ENCODE measurements around the gene AUH.

The AUH gene

DNA sequence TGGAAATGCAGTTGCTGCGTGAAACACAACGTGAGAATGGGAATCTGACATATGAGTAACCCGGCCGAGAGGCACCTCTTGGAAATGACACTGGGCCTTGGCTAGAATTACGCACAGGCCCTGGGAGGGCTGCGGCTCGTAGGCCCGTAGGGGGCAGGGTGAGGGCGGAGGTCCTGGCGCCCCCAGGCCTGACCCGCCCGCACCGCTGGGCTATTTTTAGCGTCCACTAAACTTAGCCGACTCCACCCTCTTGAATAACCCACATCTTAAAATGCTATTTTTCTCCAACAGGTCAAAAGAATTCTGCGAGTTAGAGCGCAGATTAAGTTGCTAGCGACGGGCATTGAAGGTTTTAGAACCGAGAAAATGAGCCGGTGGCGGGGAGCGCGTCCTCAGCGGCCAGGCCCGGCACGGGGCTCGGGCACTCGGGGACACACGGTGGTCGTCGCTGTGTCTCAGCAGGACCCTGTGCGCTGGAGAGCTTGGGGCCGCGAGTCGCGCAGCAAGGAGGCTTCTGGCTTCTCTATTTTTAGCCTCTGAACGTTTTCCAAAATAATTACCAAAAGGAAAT, 168.5 kb downstream of the AUH start:
- in situ Hi-C loops (cut with MboI; ENCODE audit: low sequenced_read_pairs), result loop anchor here (25.0 kb wide), 1 partner anchor 219 kb away; the partner anchor contains the start of gene NFIL3

DNA sequence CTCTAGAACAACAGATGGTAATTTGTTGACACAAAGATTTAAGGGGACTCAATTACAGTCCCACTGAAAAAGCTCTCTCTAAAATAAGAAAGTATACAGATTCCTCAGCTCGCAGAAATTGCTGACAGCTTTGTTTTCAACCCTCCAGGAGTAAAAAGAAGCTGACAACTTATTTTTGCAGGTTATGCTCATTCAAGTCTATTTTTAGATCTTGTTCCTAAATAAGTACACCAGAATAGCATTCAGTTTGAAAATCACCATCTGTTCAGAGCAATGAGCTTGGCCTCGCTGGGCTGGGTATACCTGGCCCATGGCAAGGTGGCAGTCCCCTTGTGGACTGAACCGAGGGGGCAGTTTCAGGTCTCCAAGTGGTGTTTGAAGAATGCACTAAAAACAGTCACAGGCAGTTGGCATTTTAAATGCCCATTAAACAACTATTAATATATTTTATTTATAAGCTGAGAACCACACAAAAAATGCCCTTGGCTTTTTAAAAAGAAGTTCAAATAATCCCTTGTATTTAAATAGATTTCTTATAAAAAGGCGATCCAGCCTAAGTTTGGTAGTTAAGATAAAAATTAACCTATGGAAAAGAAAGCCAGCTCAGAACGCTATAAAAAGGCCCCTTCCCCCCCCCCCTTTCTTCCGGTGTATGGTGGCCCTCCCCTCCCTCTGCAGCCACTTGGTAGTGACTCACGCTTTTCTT, 169.2 kb downstream of the AUH start:
- in situ Hi-C loops (cut with MboI; ENCODE audit: low sequenced_read_pairs), result loop anchor here (25.0 kb wide), 1 partner anchor 220 kb away; the partner anchor contains the start of gene NFIL3

DNA sequence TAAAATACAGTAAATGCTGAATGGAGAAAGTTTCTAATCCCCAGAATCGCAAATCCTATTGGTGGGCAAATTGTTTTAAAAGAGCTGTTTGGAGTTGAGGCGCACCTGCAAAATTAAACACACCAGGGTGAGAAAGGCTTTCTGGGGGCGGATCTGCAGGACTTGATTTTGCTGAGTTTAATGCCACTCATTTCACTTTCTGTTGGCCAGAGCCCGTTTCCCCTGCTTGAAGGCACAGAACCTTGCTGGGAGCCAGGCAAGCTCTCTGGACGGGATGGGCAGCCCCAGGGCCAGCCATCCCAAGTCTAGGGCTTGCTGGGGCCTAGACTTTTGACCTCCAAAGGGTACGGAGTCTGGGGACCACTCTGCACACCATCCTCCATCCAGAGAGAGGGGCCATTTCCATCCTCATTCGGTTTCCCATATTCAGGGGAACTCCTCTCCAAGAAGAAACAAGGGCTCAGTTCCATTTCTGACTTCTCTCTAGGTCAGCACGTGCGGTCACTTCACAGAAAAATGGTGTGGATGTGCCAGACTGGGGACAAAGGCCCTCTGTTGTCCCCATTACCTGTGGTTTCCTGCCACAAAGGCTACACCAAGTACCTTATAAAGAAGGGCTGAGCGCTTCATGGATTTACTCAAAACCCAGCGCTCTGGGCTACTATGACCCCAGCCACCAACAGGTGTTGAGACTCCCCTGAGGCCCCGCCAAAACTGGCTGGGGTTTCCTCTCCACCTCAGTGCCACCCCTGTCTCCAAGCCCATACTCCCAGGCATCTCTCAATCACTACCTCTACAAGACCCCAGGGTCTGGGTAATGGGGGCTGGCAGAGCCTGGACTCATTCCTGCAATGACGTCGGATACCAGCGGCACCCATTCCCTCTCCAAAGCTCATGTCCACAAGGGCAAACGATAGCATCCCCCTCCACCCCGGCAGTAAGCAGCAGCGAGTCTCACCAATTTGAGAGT, 170.0 kb downstream of the AUH start:
- in situ Hi-C loops (cut with MboI; ENCODE audit: low sequenced_read_pairs), result loop anchor here (25.0 kb wide), 1 partner anchor 221 kb away; the partner anchor contains the start of gene NFIL3

DNA sequence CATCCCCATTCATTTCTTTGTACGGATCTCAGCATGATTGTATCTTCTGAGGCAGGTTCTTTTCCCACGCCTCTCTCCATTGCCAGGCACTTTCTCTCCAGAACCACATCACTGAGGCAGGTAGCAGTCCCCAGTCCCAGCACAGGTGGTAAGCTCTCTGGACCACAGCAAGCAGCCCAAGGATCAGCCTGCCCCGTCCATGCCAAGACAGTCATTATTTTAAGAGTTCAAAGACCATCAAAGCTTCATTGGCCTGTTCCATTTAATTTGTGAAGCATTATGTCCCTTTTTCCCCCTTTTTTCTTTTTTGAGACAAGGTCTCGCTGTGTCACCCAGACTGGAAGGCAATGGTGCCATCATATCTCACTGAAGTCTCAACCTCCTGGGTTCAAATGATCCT, 171.7 kb downstream of the AUH start:
- in situ Hi-C loops (cut with MboI; ENCODE audit: low sequenced_read_pairs), result loop anchor here (25.0 kb wide), 1 partner anchor 222 kb away; the partner anchor contains the start of gene NFIL3

GRCh38 chr9:91188719-91189590, 172.8 kb downstream of the AUH start:
- in situ Hi-C loops (cut with MboI; ENCODE audit: low sequenced_read_pairs), result loop anchor here (25.0 kb wide), 1 partner anchor 223 kb away; the partner anchor contains the start of gene NFIL3

DNA sequence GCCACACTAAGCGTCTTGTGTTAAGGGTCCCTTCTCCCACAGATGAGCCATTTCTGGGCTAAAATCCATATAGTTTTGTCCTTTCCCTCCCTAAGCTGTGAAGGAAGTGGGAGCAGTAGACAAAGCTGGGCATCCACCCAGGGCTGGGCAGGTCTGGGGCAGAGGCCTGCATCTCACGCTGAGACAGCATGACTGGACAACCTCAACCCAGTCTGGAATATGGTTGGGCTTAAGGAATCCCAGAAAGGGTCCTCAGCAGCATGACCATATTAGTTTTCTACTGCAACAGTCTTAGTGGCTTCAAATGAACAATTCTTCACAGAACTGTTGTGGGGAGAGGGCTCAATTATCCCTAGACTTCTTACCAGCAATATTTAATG, 173.8 kb downstream of the AUH start:
- in situ Hi-C loops (cut with MboI; ENCODE audit: low sequenced_read_pairs), result loop anchor here (25.0 kb wide), 1 partner anchor 224 kb away; the partner anchor contains the start of gene NFIL3

DNA sequence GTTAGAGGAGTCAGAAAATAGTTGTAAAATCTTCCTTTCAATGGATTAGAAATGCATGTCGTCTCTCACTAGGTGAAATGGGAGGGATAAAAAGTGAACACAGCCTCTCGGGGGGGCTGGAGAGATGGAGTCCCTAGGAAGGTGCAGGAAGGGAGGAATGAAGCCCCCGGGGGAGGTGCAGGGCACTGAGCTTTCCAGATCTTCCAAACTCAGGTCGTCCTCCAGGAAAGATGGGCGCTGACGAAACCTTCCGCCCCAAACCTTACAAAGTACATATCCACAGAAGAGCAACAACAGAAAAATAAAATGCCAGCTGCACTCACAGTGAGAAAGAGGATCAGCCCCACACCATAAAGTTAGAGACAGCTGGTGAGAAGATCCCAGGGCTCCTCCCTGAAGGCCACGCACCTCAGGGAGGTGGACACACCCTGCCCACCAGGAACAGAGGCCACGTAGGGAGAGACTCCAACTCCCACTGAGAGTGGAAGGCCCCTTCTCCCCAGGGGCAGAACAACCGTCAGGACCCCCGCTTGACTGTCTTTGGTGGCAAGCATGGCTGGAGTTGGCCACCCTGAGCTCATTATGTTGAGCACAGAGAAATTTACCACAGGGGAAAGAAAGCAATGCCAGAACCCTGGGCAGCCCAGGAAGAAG, 174.3 kb downstream of the AUH start:
- in situ Hi-C loops (cut with MboI; ENCODE audit: low sequenced_read_pairs), result loop anchor here (25.0 kb wide), 1 partner anchor 225 kb away; the partner anchor contains the start of gene NFIL3

- in situ Hi-C loops (cut with MboI; ENCODE audit: low sequenced_read_pairs), result loop anchor here (25.0 kb wide), 1 partner anchor 226 kb away; the partner anchor contains the start of gene NFIL3
These were observed 175.0 kb downstream of the AUH start for GRCh38 chr9:91186632-91187108.

GRCh38 chr9:91185193-91185886, 176.4 kb downstream of the AUH start:
- in situ Hi-C loops (cut with MboI; ENCODE audit: low sequenced_read_pairs), result loop anchor here (25.0 kb wide), 1 partner anchor 227 kb away; the partner anchor contains the start of gene NFIL3

DNA sequence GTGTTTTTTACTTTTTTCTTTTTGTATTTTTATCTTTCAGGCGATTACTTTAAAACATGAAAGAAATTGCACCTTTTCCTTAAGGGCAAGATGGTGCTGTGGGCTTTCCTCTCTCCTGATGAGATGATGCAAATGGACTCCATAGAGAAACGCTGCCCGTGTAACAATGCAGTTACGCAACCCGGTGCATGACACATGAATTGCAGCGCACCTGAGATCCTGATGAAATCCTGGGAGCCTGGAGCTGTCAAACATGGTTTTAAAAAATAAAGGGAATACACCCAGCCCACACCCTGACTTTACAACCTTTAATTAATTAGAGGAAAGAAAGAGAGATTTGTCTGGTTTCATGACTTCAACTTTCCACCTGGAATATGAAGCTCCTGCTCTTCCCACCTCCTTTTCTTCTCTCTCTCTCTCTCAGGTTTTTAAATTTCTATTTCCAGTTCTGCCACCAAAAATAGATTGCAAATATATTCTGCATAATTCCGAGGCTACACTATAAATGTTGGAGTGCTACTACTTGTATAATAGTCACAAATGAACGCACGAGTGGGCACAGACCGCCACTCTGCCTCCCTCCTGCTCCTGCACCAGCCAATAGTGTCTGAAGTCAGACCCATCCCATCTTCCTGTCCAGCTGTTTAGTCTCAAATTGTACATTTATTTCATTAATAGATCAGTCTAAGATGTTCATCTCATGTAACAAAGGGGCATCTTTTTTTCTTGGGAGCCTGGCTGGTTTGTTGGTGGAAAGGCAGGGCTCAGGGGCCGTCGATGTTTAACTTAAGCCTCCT, 179.1 kb downstream of the AUH start:
- in situ Hi-C loops (cut with MboI; ENCODE audit: low sequenced_read_pairs), result loop anchor here (25.0 kb wide), 1 partner anchor 230 kb away; the partner anchor contains the start of gene NFIL3

GRCh38 chr9:91181541-91181940, 180.2 kb downstream of the AUH start:
- in situ Hi-C loops (cut with MboI; ENCODE audit: low sequenced_read_pairs), result loop anchor here (25.0 kb wide), 1 partner anchor 231 kb away; the partner anchor contains the start of gene NFIL3

GRCh38 chr9:91180930-91181268, 180.8 kb downstream of the AUH start:
- in situ Hi-C loops (cut with MboI; ENCODE audit: low sequenced_read_pairs), result loop anchor here (25.0 kb wide), 1 partner anchor 231 kb away; the partner anchor contains the start of gene NFIL3

DNA sequence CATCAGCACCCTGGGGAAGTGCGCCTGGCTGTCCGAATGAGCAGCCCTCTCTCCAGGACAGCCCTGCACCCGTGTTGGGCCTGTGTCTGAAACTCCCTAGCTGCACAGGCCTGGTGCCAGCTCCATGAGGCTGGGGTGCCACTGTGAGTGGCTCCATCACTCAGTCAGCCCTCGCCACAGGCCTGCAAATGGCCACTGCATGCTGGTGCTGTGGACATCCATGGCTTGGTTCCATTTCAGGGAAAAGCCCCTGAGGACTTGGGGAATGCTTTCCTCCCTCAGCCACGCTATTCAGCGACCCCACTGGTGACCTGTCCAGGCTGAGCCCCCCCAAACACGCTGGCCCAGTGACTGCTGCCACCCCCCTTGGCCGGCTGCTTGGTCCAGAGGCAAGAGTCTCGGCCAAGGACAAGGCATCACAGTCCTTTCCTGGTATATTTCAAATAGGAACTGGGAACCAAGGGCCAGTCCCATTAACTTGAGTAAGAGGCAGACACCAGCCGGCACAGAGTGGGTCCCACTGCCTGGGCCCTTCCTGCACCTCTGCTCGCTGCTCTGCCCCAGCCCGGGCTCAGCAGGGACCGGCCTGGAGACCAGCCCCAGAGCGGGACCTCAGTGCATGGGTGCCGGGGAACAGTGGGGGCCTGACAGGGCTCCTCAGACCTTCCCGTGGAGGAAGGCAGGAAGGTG, 181.3 kb downstream of the AUH start:
- in situ Hi-C loops (cut with MboI; ENCODE audit: low sequenced_read_pairs), result loop anchor here (25.0 kb wide), 1 partner anchor 232 kb away; the partner anchor contains the start of gene NFIL3

DNA sequence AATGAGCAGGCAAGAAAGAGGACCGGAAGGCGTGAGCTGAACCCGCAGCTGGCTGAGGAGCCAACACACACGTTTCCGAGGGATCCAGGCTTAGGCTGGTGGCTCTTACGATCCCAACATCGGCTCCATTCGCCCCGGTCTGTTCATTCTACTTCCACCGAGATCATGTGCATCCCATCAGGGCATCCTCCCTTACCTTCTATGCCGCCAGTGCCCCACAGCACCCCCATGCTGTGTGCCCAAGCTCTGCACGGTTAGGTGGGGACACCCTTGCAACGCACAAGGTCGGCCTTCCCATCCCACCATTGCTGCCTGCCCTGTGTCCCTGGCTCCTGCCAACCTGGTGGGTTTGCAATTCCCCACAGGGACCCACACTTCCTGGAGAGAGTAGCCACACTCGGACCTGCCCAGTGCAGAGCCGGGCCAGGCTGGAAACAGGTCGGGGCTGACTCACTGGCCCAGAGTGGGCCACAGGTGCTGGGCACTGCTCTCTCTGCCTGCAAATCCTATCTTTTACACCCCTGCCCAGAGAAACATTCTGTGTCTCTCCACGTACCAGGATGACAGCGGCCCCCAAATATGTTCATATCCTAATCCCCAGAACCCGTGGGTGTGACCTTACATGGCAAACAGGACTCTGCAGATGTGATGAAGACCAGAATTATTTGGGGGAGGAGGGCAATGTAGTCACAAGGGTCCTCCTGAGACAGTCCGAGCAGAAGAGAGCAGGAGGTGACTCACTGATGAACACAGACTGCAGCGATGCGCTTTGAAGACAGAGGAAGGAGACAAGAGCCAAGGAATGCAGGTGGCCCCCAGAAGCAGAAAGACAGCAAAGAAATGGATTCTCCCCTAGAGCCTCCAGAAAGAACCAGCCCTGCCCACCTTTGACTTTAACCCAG, 182.2 kb downstream of the AUH start:
- in situ Hi-C loops (cut with MboI; ENCODE audit: low sequenced_read_pairs), result loop anchor here (25.0 kb wide), 1 partner anchor 233 kb away; the partner anchor contains the start of gene NFIL3

DNA sequence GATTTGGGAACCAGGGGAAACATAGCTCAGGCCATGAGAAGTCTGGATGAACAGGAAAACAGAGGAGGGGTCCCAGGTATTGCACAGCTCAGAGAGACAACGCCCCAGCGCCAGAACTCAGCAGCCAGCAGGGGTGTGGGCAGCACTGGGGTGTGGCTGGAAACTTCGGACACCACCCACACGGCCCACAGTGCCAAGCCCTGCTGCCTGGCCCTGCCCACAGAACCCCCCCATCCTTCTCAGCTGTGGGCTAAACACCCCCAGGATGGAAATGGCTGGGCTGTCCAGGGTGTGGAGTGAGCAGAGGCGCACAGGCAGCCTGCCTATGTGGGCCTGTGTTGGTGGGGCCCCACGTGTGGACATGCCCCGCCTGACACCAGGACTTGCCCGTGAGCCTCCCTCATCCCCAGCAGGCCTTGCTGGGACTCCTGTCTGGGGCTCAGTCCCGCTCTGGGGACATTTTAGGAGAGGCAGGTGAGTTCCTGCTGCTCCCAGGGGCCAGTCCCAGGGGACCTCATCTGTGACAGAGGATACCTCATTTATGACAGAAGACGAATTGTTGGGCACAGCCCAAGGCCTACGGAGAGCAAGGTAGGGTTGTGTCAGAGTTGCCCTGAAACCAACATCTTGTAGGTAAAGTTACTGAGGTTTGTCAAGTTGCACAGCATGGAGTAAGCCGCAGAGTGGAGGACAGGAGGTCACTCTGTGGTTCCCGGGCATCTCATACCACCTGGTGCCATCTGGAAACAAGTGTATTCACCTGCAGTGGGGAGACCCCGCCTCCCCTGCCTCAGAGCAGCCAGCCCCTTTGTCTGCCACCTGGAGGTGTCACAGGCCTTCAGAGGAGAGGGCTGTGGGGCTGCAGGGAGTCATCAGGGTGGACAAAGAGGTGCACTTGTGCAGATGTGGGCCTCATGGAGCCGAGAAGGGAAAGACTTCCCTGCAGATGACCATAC, 183.2 kb downstream of the AUH start:
- in situ Hi-C loops (cut with MboI; ENCODE audit: low sequenced_read_pairs), result loop anchor here (25.0 kb wide), 1 partner anchor 234 kb away; the partner anchor contains the start of gene NFIL3

Data from HL-60/S4 treated with phorbol 12-myristate 13-acetate at 8.2 ng/mL for 4 days and 3 days (cell line).